HT1080 (cell line): Measurements from ENCODE around the gene ACY1. TPM values are rescaled to one million over a fixed set of nuclear protein-coding genes. Genes with fewer than 3 reads are reported as not detected.

Experiments used
- DNase-seq: peaks from one replicate; pipeline ENCODE4 v3.0.0-alpha.2; 2015; ENCODE audit warnings: low read depth
- total RNA-seq: library from RNA; depleted of rRNA; stranded (reverse); fragments of >200 nt; shearing (Covaris generic); gene quantifications from 2 replicates; pipeline ENCODE4 v1.2.3, GENCODE V29; 2014

Gene ACY1
- total RNA-seq, 1 experiment from 2014 or later = 105 TPM

GRCh38 chr3:51945926-51946705 is 37.2 kb upstream of the ACY1 start:
- DNase-seq = no peak

- no peak for DNase-seq
These were observed 36.5 kb upstream of the ACY1 start for GRCh38 chr3:51946796-51947195.

GRCh38 chr3:51947215-51947900 is 36.0 kb upstream of the ACY1 start:
- DNase-seq = no peak

- no peak for DNase-seq
These were observed 35.2 kb upstream of the ACY1 start for GRCh38 chr3:51948016-51948580.

- no peak for DNase-seq
These were observed 34.2 kb upstream of the ACY1 start for GRCh38 chr3:51949121-51949520.

GRCh38 chr3:51950899-51951298 is 32.4 kb upstream of the ACY1 start:
- no peak for DNase-seq

- peak; percentile 89 for DNase-seq
These were observed 29.9 kb upstream of the ACY1 start for GRCh38 chr3:51953445-51953844.

GRCh38 chr3:51954105-51954504 is 29.2 kb upstream of the ACY1 start:
- no peak for DNase-seq

GRCh38 chr3:51954713-51955112 is 28.6 kb upstream of the ACY1 start:
- no peak for DNase-seq

GRCh38 chr3:51955175-51955892 is 28.0 kb upstream of the ACY1 start, which contains the start of gene GPR62:
Gene GPR62 (plus strand): TSS chr3:51955381. CDS start chr3:51955653, 272 bp downstream.
- DNase-seq = no peak

- no peak for DNase-seq
These were observed 27.2 kb upstream of the ACY1 start for GRCh38 chr3:51955893-51956770.

- no peak for DNase-seq
These were observed 25.7 kb upstream of the ACY1 start for GRCh38 chr3:51957520-51958205.

GRCh38 chr3:51958603-51959521 is 24.5 kb upstream of the ACY1 start:
- DNase-seq = no peak

- DNase-seq = no peak
These were observed 23.7 kb upstream of the ACY1 start for GRCh38 chr3:51959651-51960050.

GRCh38 chr3:51960386-51960785 is 22.9 kb upstream of the ACY1 start:
- no peak for DNase-seq

GRCh38 chr3:51961011-51961410 is 22.3 kb upstream of the ACY1 start:
- no peak for DNase-seq

- DNase-seq = no peak
These were observed 21.4 kb upstream of the ACY1 start for GRCh38 chr3:51961602-51962569.
